IMR-90 (cell line): ENCODE results near the gene TTC7B. TPM values are rescaled to one million over a fixed set of nuclear protein-coding genes. Genes with fewer than 3 reads are reported as not detected.

Experiments used
- ATAC-seq: fragments of 200-7000 bp; cut with Tn5 transposase; 2 replicates; pipeline ENCODE4 v1.9.1; 2020; ENCODE audit warnings: low read depth, mild to moderate bottlenecking, moderate library complexity
- BruUV-seq: library from RNA; stranded (reverse); fragments of 400-500 nt; replicated peaks from 2 replicates; lab custom pipeline; 2021; lab: Mats Ljungman, UMichigan
- CTCF ChIA-PET: fragments of 300-600 bp; formaldehyde crosslinking; extraction: SDS; loops from one replicate; lab custom pipeline; 2021; ENCODE audit warnings: antibody characterized with exemption; lab: Yijun Ruan, JAX
- POLR2A ChIA-PET: fragments of 300-600 bp; sonication (Branson Sonifier 250); formaldehyde crosslinking; loops from one replicate; lab custom pipeline; 2022; ENCODE audit warnings: antibody characterized with exemption; ENCODE audit not compliant: unreplicated experiment; lab: Charles Lee
- DNase-seq: peaks from one replicate; pipeline ENCODE4 v3.0.0; 2013
- H2AFZ ChIP-seq: replicated peaks from 2 replicates; pipeline ENCODE3; 2013; ENCODE audit warnings: low read length, mild to moderate bottlenecking; ENCODE audit not compliant: poor library complexity
- H2AK5ac ChIP-seq: 2 replicates; pipeline ENCODE4 v1.6.1; 2013; ENCODE audit warnings: low read depth, low read length, inconsistent platforms
- H2AK9ac ChIP-seq: replicated peaks from 2 replicates; pipeline ENCODE3; 2013; ENCODE audit warnings: mild to moderate bottlenecking, low read depth, low read length, moderate library complexity; ENCODE audit not compliant: poor library complexity
- H2BK120ac ChIP-seq: 2 replicates; pipeline ENCODE4 v1.6.1; 2013; ENCODE audit warnings: low read depth, low read length, inconsistent platforms
- H2BK15ac ChIP-seq: 3 replicates; pipeline ENCODE4 v1.6.1; 2013; ENCODE audit warnings: low read depth, low read length, inconsistent platforms
- H2BK20ac ChIP-seq: 2 replicates; pipeline ENCODE4 v1.6.1; 2013; ENCODE audit warnings: low read depth, mild to moderate bottlenecking, inconsistent platforms, low read length, moderate library complexity
- H2BK5ac ChIP-seq: 2 replicates; pipeline ENCODE4 v1.6.1; 2013; ENCODE audit warnings: mild to moderate bottlenecking, low read depth, low read length, inconsistent platforms; ENCODE audit not compliant: poor library complexity, severe bottlenecking
- H3K14ac ChIP-seq: replicated peaks from 2 replicates; pipeline ENCODE4 v1.6.1; 2013; ENCODE audit warnings: low read depth, low read length, inconsistent platforms
- H3K18ac ChIP-seq: 2 replicates; pipeline ENCODE4 v1.6.1; 2013; ENCODE audit warnings: low read depth, low read length, control low read depth
- H3K23ac ChIP-seq: 2 replicates; pipeline ENCODE4 v1.6.1; 2013; ENCODE audit warnings: low read depth, low read length, inconsistent platforms
- H3K27ac ChIP-seq: 2 replicates; pipeline ENCODE4 v1.5.1; 2013; ENCODE audit warnings: mild to moderate bottlenecking, control low read depth, low read length; ENCODE audit not compliant: insufficient read depth
- H3K27me3 ChIP-seq: 2 replicates; pipeline ENCODE4 v1.6.1; 2013; ENCODE audit warnings: low read length; ENCODE audit not compliant: control insufficient read depth, insufficient read depth
- H3K36me3 ChIP-seq: 2 replicates; pipeline ENCODE4 v1.6.1; 2013; ENCODE audit warnings: low read length, mixed read lengths; ENCODE audit not compliant: control insufficient read depth, insufficient read depth
- H3K4ac ChIP-seq: 2 replicates; pipeline ENCODE4 v1.6.1; 2013; ENCODE audit warnings: low read depth, low read length, inconsistent platforms
- H3K4me1 ChIP-seq: 2 replicates; pipeline ENCODE4 v1.6.1; 2013; ENCODE audit warnings: low read length, mixed read lengths; ENCODE audit not compliant: control insufficient read depth, insufficient read depth
- H3K4me2 ChIP-seq: 2 replicates; pipeline ENCODE4 v1.6.1; 2013; ENCODE audit warnings: low read depth, mild to moderate bottlenecking, control low read depth, low read length, moderate library complexity
- H3K4me3 ChIP-seq: 2 replicates; pipeline ENCODE4 v1.5.1; 2013; ENCODE audit warnings: low read depth, mild to moderate bottlenecking, control low read depth, low read length, moderate library complexity; ENCODE audit not compliant: insufficient read depth
- H3K56ac ChIP-seq: 2 replicates; pipeline ENCODE4 v1.6.1; 2013; ENCODE audit warnings: low read length, inconsistent platforms; ENCODE audit not compliant: insufficient read depth; ENCODE audit errors: extremely low read depth
- H3K79me1 ChIP-seq, 2 experiments: 2 replicates each; pipeline ENCODE4 v1.6.1; 2013; ENCODE audit warnings: low read length in 2 of 2, inconsistent platforms in 1 of 2, low read depth in 1 of 2
- H3K9ac ChIP-seq: 2 replicates; pipeline ENCODE4 v1.6.1; 2013; ENCODE audit warnings: low read depth, low read length, control low read depth
- H3K9me1 ChIP-seq: 2 replicates; pipeline ENCODE4 v1.6.1; 2013; ENCODE audit warnings: low read length, inconsistent platforms; ENCODE audit not compliant: insufficient read depth
- H3K9me3 ChIP-seq: 2 replicates; pipeline ENCODE4 v1.6.1; 2013; ENCODE audit warnings: low read length; ENCODE audit not compliant: control insufficient read depth, insufficient read depth
- H4K20me1 ChIP-seq: 2 replicates; pipeline ENCODE4 v1.6.1; 2013; ENCODE audit warnings: low read length, inconsistent platforms; ENCODE audit not compliant: insufficient read depth
- H4K5ac ChIP-seq: 2 replicates; pipeline ENCODE4 v1.6.1; 2013; ENCODE audit warnings: mild to moderate bottlenecking, low read depth, low read length, control low read depth
- H4K8ac ChIP-seq, 2 experiments: 2 replicates each; pipeline ENCODE4 v1.6.1; 2013; ENCODE audit warnings: low read depth in 2 of 2, low read length in 2 of 2, control low read depth in 1 of 2, inconsistent platforms in 1 of 2
- H4K91ac ChIP-seq: 2 replicates; pipeline ENCODE4 v1.6.1; 2013; ENCODE audit warnings: low read depth, low read length, inconsistent platforms; ENCODE audit not compliant: insufficient read depth
- BHLHE40 ChIP-seq: fragments of 150-350 bp; IDR thresholded peaks from 2 replicates; pipeline ENCODE4 v1.6.1; 2016; ENCODE audit warnings: mild to moderate bottlenecking, low read depth, low read length
- CTCF ChIP-seq: conservative IDR thresholded peaks from 2 replicates; pipeline ENCODE4 v1.5.1; 2012; ENCODE audit warnings: mild to moderate bottlenecking, low read depth, low read length, improper control_type of control experiment
- ELK1 ChIP-seq: fragments of 150-350 bp; IDR thresholded peaks from 2 replicates; pipeline ENCODE4 v1.6.1; 2016; ENCODE audit warnings: low read depth, mild to moderate bottlenecking, low read length, moderate library complexity, borderline replicate concordance
- FOS ChIP-seq: fragments of 150-350 bp; IDR thresholded peaks from 2 replicates; pipeline ENCODE4 v1.6.1; 2016; ENCODE audit warnings: low read depth, low read length
- MAFK ChIP-seq: IDR thresholded peaks from 2 replicates; pipeline ENCODE4 v1.6.1; 2012; ENCODE audit warnings: low read depth, low read length, improper control_type of control experiment
- MAZ ChIP-seq: IDR thresholded peaks from 2 replicates; pipeline ENCODE4 v1.6.1; 2012; ENCODE audit warnings: low read depth, mild to moderate bottlenecking, low read length, improper control_type of control experiment, moderate library complexity, borderline replicate concordance
- NFE2L2 ChIP-seq: fragments of 150-350 bp; IDR thresholded peaks from 2 replicates; pipeline ENCODE4 v1.6.1; 2016; ENCODE audit warnings: low read depth, mild to moderate bottlenecking, low read length
- POLR2A ChIP-seq: IDR thresholded peaks from 2 replicates; pipeline ENCODE4 v1.6.1; 2012; ENCODE audit warnings: mild to moderate bottlenecking, low read depth, low read length
- RAD21 ChIP-seq: IDR thresholded peaks from 2 replicates; pipeline ENCODE4 v1.6.1; 2012; ENCODE audit warnings: low read length, improper control_type of control experiment
- RCOR1 ChIP-seq: IDR thresholded peaks from 2 replicates; pipeline ENCODE4 v1.6.1; 2012; ENCODE audit warnings: mild to moderate bottlenecking, low read length, improper control_type of control experiment; ENCODE audit not compliant: insufficient replicate concordance
- RFX5 ChIP-seq: IDR thresholded peaks from 2 replicates; pipeline ENCODE4 v1.8.0; 2012; ENCODE audit warnings: low read depth, mild to moderate bottlenecking, low read length, moderate library complexity
- SMC3 ChIP-seq: fragments of 150-350 bp; IDR thresholded peaks from 2 replicates; pipeline ENCODE4 v1.6.1; 2016; ENCODE audit warnings: low read depth, mild to moderate bottlenecking, antibody characterized with exemption, low read length, moderate library complexity
- WGBS, 2 experiments: methylation state at CpG; one replicate each; pipeline versions ENCODE4 v1.1.5 to v1.1.7; 2013; ENCODE audit warnings: missing lambda C conversion rate in 2 of 2; ENCODE audit not compliant: insufficient read length in 1 of 2; ENCODE audit errors: extremely low coverage in 2 of 2; 5-methylcytosine and 5-hydroxymethylcytosine counted together
- dilution Hi-C: fragments of 300-500 bp; cut with HindIII; formaldehyde crosslinking; loops from one replicate; pipeline ENCODE4 v1.14.3; 2018; ENCODE audit warnings: low sequenced_read_pairs; ENCODE audit not compliant: unreplicated experiment
- in situ Hi-C: fragments of 300-500 bp; cut with MboI; formaldehyde crosslinking; loops from 3 replicates; pipeline ENCODE4 v1.14.3; 2019; ENCODE audit warnings: low sequenced_read_pairs, inconsistent platforms, mixed read lengths
- intact Hi-C: fragments of 100-400 bp; cut with micrococcal nuclease; formaldehyde crosslinking; loops from 2 replicates; pipeline ENCODE4 v1.10.0; 2022
- polyA plus RNA-seq, 3 experiments: library from polyadenylated mRNA; depleted of rRNA; stranded (reverse); fragments of >200 nt; gene quantifications; 2 replicates each; pipeline ENCODE4 v1.2.3, GENCODE V29; 2012; ENCODE audit warnings: low replicate concordance in 1 of 3
- total RNA-seq: library from RNA; depleted of rRNA; stranded (reverse); fragments of >200 nt; gene quantifications from 2 replicates; pipeline ENCODE4 v1.2.3, GENCODE V29; 2012

TTC7B gene
- total and polyA plus RNA-seq, 2 of the 4 experiments (the other 2 are of a cell fraction), result 18.1 to 35.3 TPM

- Histone ChIP-seq H2BK20ac (no peak overlapping the region), H3K4me2 (no peak overlapping the region), H3K4me1 (peaks cover 5% of the 10 kb centered on the region; the same call in 1 of the 2 replicates), H2BK15ac (no peak overlapping the region), H2BK5ac (no peak overlapping the region), H2AFZ (no peak overlapping the region), H4K91ac (no peak overlapping the region), H3K9me1 (no peaks in the 10 kb centered on the region; the same call in 1 of the 2 replicates), H3K18ac (no peak overlapping the region), H4K20me1 (no peaks in the 10 kb centered on the region), H4K5ac (no peak overlapping the region), H3K79me1 (no peaks in the 10 kb centered on the region; a peak in 1 of 4 replicates), H3K23ac (no peak overlapping the region), H2BK120ac (no peak overlapping the region), H3K14ac (no peak overlapping the region), H3K27ac (no peak overlapping the region), H3K9me3 (no peaks in the 10 kb centered on the region), H3K9ac (no peak overlapping the region), H4K8ac (no peak overlapping the region), H2AK9ac (no peak overlapping the region), H2AK5ac (no peak overlapping the region), H3K27me3 (no peaks in the 10 kb centered on the region), H3K56ac (no peak overlapping the region), H3K4me3 (no peak overlapping the region), H3K36me3 (0 out of 2 replicates have a peak, but pooled peaks cover 1% of the 10 kb centered on the region), H3K4ac (no peak overlapping the region)
- ATAC-seq (no peak), DNase-seq (no peak)
- POLR2A ChIA-PET, result no interaction called here
- no TSS peak for BruUV-seq
- dilution Hi-C loops, result no loop called here
- intact Hi-C loops, result loop anchor here (5.0 to 10.0 kb wide), 2 partner anchors 180 to 452 kb away; no protein-coding TSS in a partner anchor
- TF ChIP-seq FOS (no peak), NFE2L2 (no peak), RCOR1 (no peak), RFX5 (no peak), RAD21 (no peak), BHLHE40 (no peak), ELK1 (no peak), MAFK (no peak), MAZ (no peak), CTCF (no peak), POLR2A (no peak), SMC3 (no peak)
- in situ Hi-C loops, result no loop called here
- 100% methylated on average over 1 of the region's 2 CpGs; no CpG with 5 or more reads in 1 of the 2 experiments for WGBS, 2 experiments
- CTCF ChIA-PET, result no interaction called here
Measured at GRCh38 chr14:90722590-90722989, 93.6 kb downstream of the TTC7B start.
